HepG2 (cell line): ENCODE data around the gene ADCY7. TPM values are rescaled to one million over a fixed set of nuclear protein-coding genes. Genes with fewer than 3 reads are reported as not detected.
A peak's percentile ranks its signal among the peaks of the same experiment; 100 is the strongest.

ENCODE experiments used
- BCL6 ChIP-seq: IDR thresholded peaks from 2 replicates; pipeline ENCODE4 v1.6.1; 2016; ENCODE audit warnings: missing genetic modification reagents, missing compliant biosample characterization
- HES4 ChIP-seq: sonication (generic); formaldehyde crosslinking; IDR thresholded peaks from 2 replicates; pipeline ENCODE4 v1.9.0; 2021; ENCODE audit warnings: mild to moderate bottlenecking, missing genetic modification reagents, borderline replicate concordance
- HIVEP1 ChIP-seq: sonication (generic); formaldehyde crosslinking; IDR thresholded peaks from 2 replicates; pipeline ENCODE4 v1.4.0; 2020; ENCODE audit warnings: mild to moderate bottlenecking, missing genetic modification reagents
- MAX ChIP-seq: IDR thresholded peaks from 2 replicates; pipeline ENCODE4 v1.6.1; 2012; ENCODE audit warnings: inconsistent platforms
- MTF1 ChIP-seq: sonication (generic); formaldehyde crosslinking; IDR thresholded peaks from 2 replicates; pipeline ENCODE4 v1.5.0; 2020; ENCODE audit warnings: missing genetic modification reagents
- MYC ChIP-seq: sonication (generic); formaldehyde crosslinking; IDR thresholded peaks from 2 replicates; pipeline ENCODE4 v1.9.0; 2021; ENCODE audit warnings: missing genetic modification reagents, borderline replicate concordance
- NFYC ChIP-seq: IDR thresholded peaks from 2 replicates; pipeline ENCODE4 v1.6.1; 2016; ENCODE audit warnings: missing genetic modification reagents, missing compliant biosample characterization
- NR2F6 ChIP-seq, 2 experiments: IDR thresholded peaks; 2 replicates each; pipeline ENCODE4 v1.6.1; 2016; ENCODE audit warnings: antibody characterized with exemption in 1 of 2, mild to moderate bottlenecking in 1 of 2
- RARG ChIP-seq: sonication (generic); formaldehyde crosslinking; IDR thresholded peaks from 2 replicates; pipeline ENCODE4 v1.4.0; 2020; ENCODE audit warnings: low read depth, mild to moderate bottlenecking, missing genetic modification reagents
- RNF2 ChIP-seq: fragments of 450-650 bp; conservative IDR thresholded peaks from 2 replicates; pipeline ENCODE4 v1.6.1; 2016; ENCODE audit warnings: low read depth
- SAP130 ChIP-seq: IDR thresholded peaks from 2 replicates; pipeline ENCODE4 v1.6.1; 2016; ENCODE audit warnings: low read depth
- SCMH1 ChIP-seq: sonication (generic); formaldehyde crosslinking; IDR thresholded peaks from 2 replicates; pipeline ENCODE4 v1.9.0; 2021; ENCODE audit warnings: missing genetic modification reagents, mild to moderate bottlenecking, borderline replicate concordance
- SETDB1 ChIP-seq: sonication (generic); formaldehyde crosslinking; IDR thresholded peaks from 2 replicates; pipeline ENCODE4 v1.5.1; 2020; ENCODE audit warnings: missing genetic modification reagents, mild to moderate bottlenecking, borderline replicate concordance
- TARDBP ChIP-seq: sonication (generic); formaldehyde crosslinking; IDR thresholded peaks from 2 replicates; pipeline ENCODE4 v1.8.0; 2022; ENCODE audit warnings: mild to moderate bottlenecking, missing genetic modification reagents
- TCF7 ChIP-seq: sonication (generic); IDR thresholded peaks from 2 replicates; pipeline ENCODE4 v1.6.1; 2016; ENCODE audit warnings: antibody characterized with exemption, low read depth
- TMF1 ChIP-seq: sonication (generic); formaldehyde crosslinking; IDR thresholded peaks from 2 replicates; pipeline ENCODE4 v1.8.1; 2022; ENCODE audit warnings: low read depth, missing genetic modification reagents
- ZBTB39 ChIP-seq: sonication (generic); formaldehyde crosslinking; IDR thresholded peaks from 2 replicates; pipeline ENCODE4 v1.5.0; 2020; ENCODE audit warnings: missing genetic modification reagents
- ZNF556 ChIP-seq: sonication (generic); formaldehyde crosslinking; IDR thresholded peaks from 2 replicates; pipeline ENCODE4 v1.4.0; 2020; ENCODE audit warnings: mild to moderate bottlenecking, missing genetic modification reagents, borderline replicate concordance
- ZNF609 ChIP-seq: sonication (generic); formaldehyde crosslinking; IDR thresholded peaks from 2 replicates; pipeline ENCODE4 v1.4.0; 2020; ENCODE audit warnings: mild to moderate bottlenecking, missing genetic modification reagents, borderline replicate concordance
- ZNF672 ChIP-seq: sonication (generic); formaldehyde crosslinking; IDR thresholded peaks from 2 replicates; pipeline ENCODE4 v1.8.1; 2022; ENCODE audit warnings: missing genetic modification reagents
- ZNF704 ChIP-seq: sonication (generic); formaldehyde crosslinking; IDR thresholded peaks from 2 replicates; pipeline ENCODE4 v1.8.1; 2023; ENCODE audit warnings: mild to moderate bottlenecking, inconsistent platforms, moderate library complexity, missing genetic modification reagents, borderline replicate concordance
- ZNF775 ChIP-seq: sonication (generic); formaldehyde crosslinking; IDR thresholded peaks from 2 replicates; pipeline ENCODE4 v1.4.0; 2020; ENCODE audit warnings: missing genetic modification reagents, mild to moderate bottlenecking, moderate library complexity, borderline replicate concordance
- polyA plus RNA-seq, 8 experiments: library from polyadenylated mRNA; depleted of rRNA in 3 of 8; stranded (reverse) in 7 of 8; unstranded in 1 of 8; fragments of >200 nt; fragmentation: Illumina TruSeq in 4 of 8; extraction: Trizol in 4 of 8; gene quantifications; 2 replicates each; pipeline versions ENCODE4 v1.2.1 to v1.2.3, GENCODE V29; 2011 to 2016; ENCODE audit warnings: low read depth in 4 of 8, missing spikeins in 1 of 8, mixed read lengths in 1 of 8; ENCODE audit not compliant: insufficient read depth in 1 of 8
- total RNA-seq, 5 experiments: library from RNA; depleted of rRNA; stranded (reverse); fragments of >200 nt; fragmentation: Illumina TruSeq; extraction: Trizol; gene quantifications; 2 replicates each; pipeline ENCODE4 v1.2.3, GENCODE V29; 2016; ENCODE audit warnings: low read depth in 1 of 5

ADCY7 gene
- total and polyA plus RNA-seq, 2 of the 13 experiments (the other 11 are each of a cell fraction or from before 2014, with no cell fraction given): 2.2 to 4.3 TPM

GRCh38 chr16:50297301-50298074, 31.1 kb downstream of the ADCY7 start (continued):
- 0 out of 2 replicates have a peak, but pooled peaks have one; percentile 19 for TF ChIP-seq ZNF609 (CRISPR knock-in tag)
- TF ChIP-seq ZNF556 (CRISPR knock-in tag): peak; percentile 45; the same call in 1 of the 2 replicates
- peak; percentile 48; the same call in 1 of the 2 replicates for TF ChIP-seq HIVEP1 (CRISPR knock-in tag)
- no peak for TF ChIP-seq SCMH1
- no peak for TF ChIP-seq SETDB1 (CRISPR knock-in tag)
- no peak; the same call in 1 of the 2 replicates for TF ChIP-seq HES4 (CRISPR knock-in tag)
- TF ChIP-seq ZBTB39 (CRISPR knock-in tag): peak; percentile 42; the same call in 1 of the 2 replicates
- no peak for TF ChIP-seq TMF1 (CRISPR knock-in tag)
- no peak for TF ChIP-seq NFYC (CRISPR knock-in tag)
- TF ChIP-seq MTF1 (CRISPR knock-in tag): no peak
- TF ChIP-seq ZNF672: no peak
- no peak; the same call in 1 of the 2 replicates for TF ChIP-seq TARDBP (CRISPR knock-in tag)
- no peak for TF ChIP-seq ZNF704
- peak; percentile 26; the same call in 1 of the 2 replicates for TF ChIP-seq MYC (CRISPR knock-in tag)
- 0 out of 2 replicates have a peak, but pooled peaks have one; percentile 2 for TF ChIP-seq SAP130 (CRISPR knock-in tag)
- peak; percentile 95 for TF ChIP-seq BCL6 (CRISPR knock-in tag)
- TF ChIP-seq NR2F6 (IDR thresholded peaks at IDR 0.05): no peak
- no peak for TF ChIP-seq NR2F6 (CRISPR knock-in tag; IDR thresholded peaks at IDR 0.05)
- no peak for TF ChIP-seq ZNF775 (CRISPR knock-in tag)
- TF ChIP-seq TCF7: no peak
- 0 out of 2 replicates have a peak, but pooled peaks have one; percentile 45 for TF ChIP-seq RNF2
- no peak for TF ChIP-seq RARG (CRISPR knock-in tag)
- TF ChIP-seq MAX: peak; percentile 65
